ENCODE measurements around the gene CD300E.

Gene CD300E, protein sequence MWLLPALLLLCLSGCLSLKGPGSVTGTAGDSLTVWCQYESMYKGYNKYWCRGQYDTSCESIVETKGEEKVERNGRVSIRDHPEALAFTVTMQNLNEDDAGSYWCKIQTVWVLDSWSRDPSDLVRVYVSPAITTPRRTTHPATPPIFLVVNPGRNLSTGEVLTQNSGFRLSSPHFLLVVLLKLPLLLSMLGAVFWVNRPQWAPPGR

GRCh38 chr17:74623693-74624093, at the start of gene CD300E:
CD300E (minus strand) TSS chr17:74623738; CDS start chr17:74623621, 117 bp downstream.
- no peak within 1 kb of the TSS for H3K4me3 ChIP-seq (replicated peaks; ENCODE audit: low read depth, low read length)
- TF ChIP-seq, protein P1, sequence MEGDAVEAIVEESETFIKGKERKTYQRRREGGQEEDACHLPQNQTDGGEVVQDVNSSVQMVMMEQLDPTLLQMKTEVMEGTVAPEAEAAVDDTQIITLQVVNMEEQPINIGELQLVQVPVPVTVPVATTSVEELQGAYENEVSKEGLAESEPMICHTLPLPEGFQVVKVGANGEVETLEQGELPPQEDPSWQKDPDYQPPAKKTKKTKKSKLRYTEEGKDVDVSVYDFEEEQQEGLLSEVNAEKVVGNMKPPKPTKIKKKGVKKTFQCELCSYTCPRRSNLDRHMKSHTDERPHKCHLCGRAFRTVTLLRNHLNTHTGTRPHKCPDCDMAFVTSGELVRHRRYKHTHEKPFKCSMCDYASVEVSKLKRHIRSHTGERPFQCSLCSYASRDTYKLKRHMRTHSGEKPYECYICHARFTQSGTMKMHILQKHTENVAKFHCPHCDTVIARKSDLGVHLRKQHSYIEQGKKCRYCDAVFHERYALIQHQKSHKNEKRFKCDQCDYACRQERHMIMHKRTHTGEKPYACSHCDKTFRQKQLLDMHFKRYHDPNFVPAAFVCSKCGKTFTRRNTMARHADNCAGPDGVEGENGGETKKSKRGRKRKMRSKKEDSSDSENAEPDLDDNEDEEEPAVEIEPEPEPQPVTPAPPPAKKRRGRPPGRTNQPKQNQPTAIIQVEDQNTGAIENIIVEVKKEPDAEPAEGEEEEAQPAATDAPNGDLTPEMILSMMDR (IDR thresholded peaks at IDR 0.05; ENCODE audit: low read depth, low read length, missing control alignments): no peak
- no peak for DNase-seq (ENCODE audit: extremely low read depth, low read depth)

DNA sequence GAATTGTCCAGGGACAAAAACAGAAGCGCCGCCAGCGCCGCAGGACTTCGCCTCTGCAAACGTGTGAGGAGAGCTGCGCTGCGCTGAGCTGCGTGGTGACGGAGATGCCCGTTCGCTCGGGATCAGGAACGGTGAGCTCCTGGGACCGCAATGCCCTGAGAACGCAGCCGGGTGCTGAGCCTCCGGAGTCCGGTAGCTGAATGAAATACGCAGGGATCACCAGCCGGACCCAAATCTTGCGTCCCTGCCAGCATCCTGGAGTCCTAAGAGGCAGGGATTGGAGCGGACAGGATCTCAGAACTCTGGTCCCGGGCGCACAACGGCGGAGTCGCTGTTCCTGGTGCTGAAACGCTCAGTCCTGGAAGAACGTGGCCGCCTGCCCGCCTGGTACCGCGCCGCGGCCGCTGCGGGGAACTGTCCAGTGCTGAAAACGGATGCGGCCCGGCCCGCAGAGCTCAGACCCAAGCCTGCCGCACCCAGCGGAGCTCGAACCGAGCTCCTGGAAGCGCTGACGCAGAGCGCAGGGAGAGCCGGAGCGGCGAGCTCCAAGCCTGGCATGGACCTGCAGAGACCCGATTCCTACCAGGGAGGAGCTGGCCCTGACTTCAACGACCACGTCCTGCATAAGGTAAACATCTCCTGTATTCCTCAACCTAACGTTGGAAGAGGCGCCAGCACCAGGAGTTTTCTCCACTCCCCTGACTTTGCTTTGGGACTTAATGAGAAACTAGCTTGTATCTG, 47.7 kb upstream of the CD300E start:
- DNase-seq (ENCODE audit: extremely low read depth, low read depth): peak; percentile 40
- no peak overlapping the region for H3K4me3 ChIP-seq (replicated peaks; ENCODE audit: low read depth, low read length)
- TF ChIP-seq, protein P1 (IDR thresholded peaks at IDR 0.05; ENCODE audit: low read depth, low read length, missing control alignments): no peak

DNA sequence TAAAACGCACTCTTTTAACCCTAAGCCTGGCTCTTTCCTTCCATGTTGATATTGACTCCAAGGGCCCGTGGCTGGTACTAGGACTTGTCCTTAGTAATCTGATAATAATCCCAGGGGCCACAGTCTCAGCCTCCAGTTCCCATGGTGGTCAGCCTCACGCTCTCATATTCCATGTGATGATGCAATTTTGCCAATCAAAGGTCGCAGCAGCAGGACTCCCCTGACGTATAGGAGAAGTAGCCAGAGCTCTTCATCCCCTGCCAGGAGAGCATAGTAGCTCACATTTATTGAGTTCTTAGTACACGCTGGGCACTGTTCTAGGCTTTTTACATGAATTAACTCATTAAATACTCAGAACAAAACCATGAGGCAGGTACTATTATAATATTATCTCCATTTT, 46.8 kb upstream of the CD300E start:
- TF ChIP-seq, protein P1 (IDR thresholded peaks at IDR 0.05; ENCODE audit: low read depth, low read length, missing control alignments): no peak
- no peak overlapping the region for H3K4me3 ChIP-seq (replicated peaks; ENCODE audit: low read depth, low read length)
- no peak for DNase-seq (ENCODE audit: extremely low read depth, low read depth)

DNA sequence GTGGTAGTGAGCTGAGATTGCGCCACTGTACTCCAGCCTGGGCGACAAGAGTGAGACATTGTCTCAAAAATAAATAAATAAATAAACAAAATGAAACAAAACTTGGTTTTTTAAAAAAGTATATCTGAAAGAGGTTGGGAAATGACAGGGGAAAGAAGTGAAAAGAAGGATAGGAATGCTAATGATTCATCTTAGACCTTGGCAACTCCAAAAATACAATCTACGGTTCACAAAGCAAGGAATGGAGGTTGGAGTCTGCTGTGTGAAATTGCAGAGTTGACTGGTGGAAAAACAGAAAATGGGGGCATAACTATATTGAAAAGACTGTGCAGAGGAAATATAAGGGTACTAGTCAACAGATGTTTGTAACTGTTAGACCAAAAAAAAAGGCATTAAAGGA, 40.0 kb upstream of the CD300E start:
- H3K4me3 ChIP-seq (replicated peaks; ENCODE audit: low read depth, low read length): no peak overlapping the region
- TF ChIP-seq, protein P1 (IDR thresholded peaks at IDR 0.05; ENCODE audit: low read depth, low read length, missing control alignments): no peak
- no peak for DNase-seq (ENCODE audit: extremely low read depth, low read depth)

DNA sequence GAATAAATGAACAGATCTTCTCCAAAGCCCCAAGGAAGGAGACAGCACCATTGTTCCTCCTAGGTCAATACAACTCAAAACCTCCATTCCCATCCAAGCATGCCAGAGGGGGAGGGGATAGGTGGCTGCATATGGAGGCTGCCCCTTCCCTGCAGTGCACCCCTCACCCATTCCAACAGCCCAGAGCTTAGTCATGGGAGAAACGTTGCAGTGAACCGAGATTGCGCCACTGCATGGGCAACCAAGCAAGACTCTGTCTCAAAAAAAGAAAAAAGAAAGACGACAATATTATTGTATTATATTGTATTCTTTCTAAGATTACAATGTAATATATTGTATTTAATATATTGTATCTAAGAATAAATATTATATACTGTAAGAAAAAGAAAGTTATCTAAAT, 36.4 kb upstream of the CD300E start:
- TF ChIP-seq, protein P1 (IDR thresholded peaks at IDR 0.05; ENCODE audit: low read depth, low read length, missing control alignments): no peak
- no peak for DNase-seq (ENCODE audit: extremely low read depth, low read depth)
- H3K4me3 ChIP-seq (replicated peaks; ENCODE audit: low read depth, low read length): no peak overlapping the region

GRCh38 chr17:74658620-74659019, 35.1 kb upstream of the CD300E start:
- no peak for DNase-seq (ENCODE audit: extremely low read depth, low read depth)
- H3K4me3 ChIP-seq (replicated peaks; ENCODE audit: low read depth, low read length): no peak overlapping the region
- TF ChIP-seq, protein P1 (IDR thresholded peaks at IDR 0.05; ENCODE audit: low read depth, low read length, missing control alignments): no peak

Data from HFF-Myc (cell line).